Left renal pelvis (tissue), 4 donors: ENCODE results near the gene GOLGA6L26. TPM values are rescaled to one million over a fixed set of nuclear protein-coding genes. Genes with fewer than 3 reads are reported as not detected.
"Not testable (repeated sequence)": the region's sequence is repeated elsewhere in the genome, so short reads cannot be mapped to it uniquely, and the experiment has no call there.

Source experiments
- DNase-seq, 4 donors: peaks; one replicate each; pipeline ENCODE4 v3.0.0-alpha.2; 2013; ENCODE audit warnings: low read depth in 4 of 4, low spot score in 3 of 4
- polyA plus RNA-seq, 4 donors: library from polyadenylated mRNA; unstranded; fragments of 120-200 nt; gene quantifications; one replicate each; pipeline ENCODE4 v1.2.1, GENCODE V29; 2013; ENCODE audit not compliant: insufficient read length in 4 of 4

Gene GOLGA6L26, protein sequence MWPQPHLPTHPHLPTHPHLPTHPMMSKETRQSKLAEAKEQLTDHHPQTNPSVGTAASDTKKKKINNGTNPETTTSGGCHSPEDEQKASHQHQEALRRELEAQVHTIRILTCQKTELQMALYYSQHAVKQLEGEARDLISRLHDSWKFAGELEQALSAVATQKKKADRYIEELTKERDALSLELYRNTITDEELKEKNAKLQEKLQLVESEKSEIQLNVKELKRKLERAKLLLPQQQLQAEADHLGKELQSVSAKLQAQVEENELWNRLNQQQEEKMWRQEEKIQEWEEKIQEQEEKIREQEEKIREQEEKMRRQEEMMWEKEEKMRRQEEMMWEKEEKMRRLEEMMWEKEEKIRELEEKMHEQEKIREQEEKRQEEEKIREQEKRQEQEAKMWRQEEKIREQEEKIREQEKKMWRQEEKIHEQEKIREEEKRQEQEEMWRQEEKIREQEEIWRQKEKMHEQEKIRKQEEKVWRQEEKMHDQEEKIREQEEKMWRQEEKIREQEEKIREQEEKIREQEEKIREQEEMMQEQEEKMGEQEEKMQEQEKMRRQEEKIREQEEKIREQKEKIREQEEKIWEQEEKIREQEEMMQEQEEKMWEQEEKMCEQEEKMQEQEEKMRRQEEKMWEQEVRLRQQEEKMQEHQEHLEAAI
- not detected for polyA plus RNA-seq

DNA sequence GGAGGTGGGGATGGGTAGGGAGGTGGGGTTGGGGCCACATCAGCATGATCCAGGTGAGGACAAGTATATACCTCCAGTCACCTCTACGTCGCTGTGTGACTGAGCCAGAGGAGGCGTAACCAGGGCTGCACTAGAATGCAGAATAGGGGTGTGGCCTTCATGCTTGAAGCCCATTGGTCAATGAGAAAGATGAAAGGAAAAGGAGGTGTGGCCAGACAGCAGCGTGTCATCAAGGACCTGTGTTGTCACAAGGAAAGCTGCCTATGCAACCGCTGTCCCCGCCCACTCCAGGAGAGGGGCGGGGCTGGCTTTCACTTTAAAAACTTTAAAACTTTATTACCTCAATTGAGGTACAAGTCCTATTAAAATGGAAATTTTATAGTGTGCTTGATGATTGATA lies at the start of gene GOLGA6L26:
Gene GOLGA6L26 (minus strand): TSS at position 101 of the 400 bp plus-strand sequence. CDS start 61 bp downstream, at position 40.
- not testable (repeated sequence) for DNase-seq

DNA sequence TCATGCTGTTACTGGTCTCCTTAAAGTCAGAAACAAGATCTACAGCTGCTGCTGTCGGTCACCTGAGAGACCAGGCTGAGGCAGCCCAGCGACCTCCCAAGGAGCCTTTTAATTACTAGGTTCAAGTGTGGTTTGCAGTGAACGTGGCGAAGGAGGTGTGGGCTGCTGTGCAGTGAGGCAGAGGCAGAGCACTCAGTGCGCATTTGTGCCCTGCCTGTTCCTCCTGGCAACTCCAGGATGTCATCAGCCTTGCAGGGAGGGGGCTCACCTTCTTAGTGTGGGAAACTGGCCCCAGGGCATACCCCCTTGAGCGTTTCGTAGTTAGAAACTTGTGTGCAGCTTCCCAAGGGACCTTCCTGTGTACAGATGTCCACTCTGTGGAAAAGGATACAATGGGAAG lies 47.2 kb upstream of the GOLGA6L26 start:
- not testable (repeated sequence) for DNase-seq

DNA sequence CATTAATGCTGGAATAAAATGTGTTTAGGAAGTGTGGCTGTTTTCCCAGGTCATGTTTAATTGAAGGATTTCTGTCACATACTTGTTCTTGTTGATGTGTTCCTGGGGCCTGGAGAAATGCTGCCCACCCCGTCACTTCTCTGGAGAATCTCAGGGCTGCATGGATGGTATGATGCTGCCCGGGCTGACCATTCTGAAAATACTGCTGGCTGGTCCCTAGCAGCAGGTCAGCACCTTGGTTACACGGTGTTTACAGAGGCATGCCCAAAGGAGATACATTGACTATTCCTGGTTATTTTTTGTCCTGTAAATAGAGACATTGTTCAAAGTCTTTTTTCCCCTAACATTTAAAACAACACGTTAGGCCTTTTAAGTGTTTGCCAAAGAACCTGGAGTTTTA lies 46.7 kb upstream of the GOLGA6L26 start:
- DNase-seq: not testable (repeated sequence)

DNA sequence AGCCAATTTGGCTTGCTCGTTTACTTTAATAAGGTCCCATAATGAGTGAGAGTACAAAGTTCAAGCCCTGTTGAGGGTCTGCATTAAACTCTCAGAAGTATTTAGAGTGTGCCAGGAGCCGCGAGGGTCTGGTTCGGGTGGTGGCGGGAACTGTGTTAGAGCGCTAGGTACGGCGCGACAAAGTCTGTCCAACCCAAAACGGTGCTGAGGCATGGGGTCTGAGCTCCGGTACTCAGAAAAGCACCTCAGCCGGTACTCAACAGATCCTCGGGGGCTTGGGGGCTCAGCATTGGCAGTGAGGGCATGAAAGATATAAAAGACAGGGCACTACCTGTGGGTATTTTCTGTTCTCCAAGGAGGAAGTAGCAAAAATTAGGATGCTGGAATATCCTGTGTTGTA lies 45.0 kb upstream of the GOLGA6L26 start:
- not testable (repeated sequence) for DNase-seq

DNA sequence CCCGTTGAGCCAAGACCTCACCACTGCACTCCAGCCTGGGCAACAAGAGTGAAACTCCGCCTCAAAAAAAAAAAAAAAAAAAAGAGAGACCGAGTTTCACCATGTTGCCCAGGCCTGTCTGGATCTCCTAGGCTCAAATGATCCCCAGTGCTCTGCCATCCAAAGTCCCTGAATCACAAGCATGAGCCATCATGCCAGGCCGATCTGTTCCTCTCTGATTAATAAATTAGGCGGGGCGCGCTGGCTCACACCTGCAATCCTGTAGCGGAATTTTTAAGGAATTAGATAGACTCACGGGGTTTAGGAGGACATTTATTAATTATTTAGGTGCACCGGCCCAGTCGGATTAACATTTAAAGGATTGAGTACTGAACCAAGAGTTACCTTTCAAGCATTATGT lies 40.2 kb upstream of the GOLGA6L26 start:
- not testable (repeated sequence) for DNase-seq

DNA sequence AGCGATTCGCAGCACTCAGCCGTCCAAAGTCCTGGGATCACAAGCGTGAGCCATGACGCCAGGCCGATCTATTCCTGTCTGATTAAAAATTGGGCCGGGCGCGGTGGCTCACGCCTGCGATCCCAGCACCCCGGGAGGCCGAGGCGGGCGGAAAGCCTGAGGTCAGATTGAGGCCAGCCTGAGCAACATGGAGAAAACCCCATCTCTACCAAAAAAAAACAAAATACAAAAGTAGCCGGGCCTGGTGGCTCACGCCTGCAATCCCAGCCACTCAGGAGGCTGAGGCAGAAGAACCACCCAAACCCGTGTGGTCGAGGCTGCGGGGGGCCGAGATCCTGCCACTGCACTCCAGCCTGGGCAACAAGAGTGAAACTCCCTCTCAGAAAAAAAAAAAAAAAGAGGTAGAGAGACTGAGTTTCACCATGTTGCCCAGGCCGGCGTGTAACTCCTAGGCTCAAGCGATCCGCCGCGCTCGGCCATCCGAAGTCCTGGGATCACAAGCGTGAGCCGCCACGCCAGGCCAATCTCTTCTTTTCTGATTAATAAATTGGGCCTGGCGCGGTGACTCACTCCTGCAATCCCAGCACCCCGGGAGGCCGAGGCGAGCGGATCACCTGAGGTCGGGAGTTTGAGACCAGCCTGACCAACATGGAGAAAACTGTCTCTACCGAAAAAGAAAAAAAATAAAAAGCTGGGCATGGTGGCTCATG lies 39.0 kb upstream of the GOLGA6L26 start:
- DNase-seq: not testable (repeated sequence)

DNA sequence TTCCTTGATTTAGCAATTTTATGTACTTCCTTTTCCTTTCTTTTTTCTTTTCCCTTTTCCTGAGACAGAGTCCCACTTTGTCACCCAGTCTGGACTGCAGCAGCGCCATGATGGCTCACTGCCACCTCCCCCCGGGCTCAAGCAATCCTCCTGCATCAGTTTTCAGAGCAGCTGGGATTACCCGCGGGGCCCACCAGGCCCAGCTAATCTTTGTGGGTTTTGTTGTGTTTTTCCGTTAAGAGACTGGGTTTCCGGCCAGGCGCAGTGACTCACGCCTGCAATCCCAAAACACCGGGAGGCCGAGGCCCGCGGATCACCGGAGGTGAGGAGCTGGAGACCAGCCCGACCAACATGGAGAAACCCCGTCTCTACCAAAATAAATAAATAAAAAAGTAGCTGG lies 38.3 kb upstream of the GOLGA6L26 start:
- DNase-seq: no peak

DNA sequence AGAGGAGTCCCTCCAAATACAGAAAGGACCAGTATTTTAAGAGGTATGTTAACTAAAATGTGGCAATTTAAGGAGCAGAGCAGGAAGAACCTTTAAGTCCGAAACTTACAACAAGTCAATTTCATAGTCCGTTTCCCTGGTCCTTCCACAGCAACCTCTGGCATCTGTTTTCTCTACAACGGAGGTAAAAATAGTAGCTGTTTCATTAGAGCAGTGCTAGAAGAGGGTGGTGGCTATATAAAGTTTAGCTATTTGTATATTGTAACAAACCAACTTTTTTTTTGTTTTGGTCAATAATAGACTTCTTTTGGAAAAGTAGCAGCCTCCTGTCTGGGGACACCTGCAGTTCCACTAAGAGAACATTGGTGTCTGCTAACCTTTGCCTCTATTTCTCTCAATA lies 37.9 kb upstream of the GOLGA6L26 start:
- not testable (repeated sequence) for DNase-seq

DNA sequence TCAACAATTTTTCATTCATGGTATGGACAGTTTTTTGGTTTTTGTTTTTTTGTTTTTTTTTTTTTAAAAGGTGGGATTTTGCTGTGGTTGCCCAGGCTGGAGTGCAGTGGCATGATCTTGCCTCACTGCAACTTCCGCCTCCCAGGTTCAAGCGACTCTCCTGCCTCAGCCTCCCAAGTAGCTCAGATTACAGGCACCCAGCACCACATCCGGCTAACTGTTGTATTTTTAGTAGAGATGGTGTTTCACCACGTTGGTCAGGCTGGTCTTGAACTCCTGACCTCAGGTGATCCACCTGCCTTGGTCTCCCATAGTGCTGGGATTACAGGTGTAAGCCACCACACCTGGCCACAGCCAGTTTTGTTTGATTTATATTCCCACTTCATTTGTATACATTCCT lies 37.1 kb upstream of the GOLGA6L26 start:
- not testable (repeated sequence) for DNase-seq

DNA sequence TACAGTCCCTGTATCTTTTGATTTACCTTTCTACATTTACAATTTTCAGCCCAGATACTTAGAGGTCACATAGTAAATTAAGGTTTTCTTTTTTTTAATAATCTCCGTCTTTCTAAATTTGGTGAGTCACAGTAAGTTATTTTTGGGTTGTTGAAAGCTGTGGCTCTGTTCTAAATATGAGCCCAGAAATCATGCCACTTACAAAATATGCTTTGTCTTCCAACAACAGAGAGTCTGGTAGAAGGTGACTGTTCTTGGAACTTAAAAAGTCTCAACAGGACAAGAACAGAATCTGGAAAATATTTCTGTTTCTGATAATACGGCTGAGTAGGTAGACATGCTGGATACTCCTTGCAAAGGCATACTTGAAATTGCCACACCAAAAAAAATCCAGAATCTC lies 36.6 kb upstream of the GOLGA6L26 start:
- no peak for DNase-seq

DNA sequence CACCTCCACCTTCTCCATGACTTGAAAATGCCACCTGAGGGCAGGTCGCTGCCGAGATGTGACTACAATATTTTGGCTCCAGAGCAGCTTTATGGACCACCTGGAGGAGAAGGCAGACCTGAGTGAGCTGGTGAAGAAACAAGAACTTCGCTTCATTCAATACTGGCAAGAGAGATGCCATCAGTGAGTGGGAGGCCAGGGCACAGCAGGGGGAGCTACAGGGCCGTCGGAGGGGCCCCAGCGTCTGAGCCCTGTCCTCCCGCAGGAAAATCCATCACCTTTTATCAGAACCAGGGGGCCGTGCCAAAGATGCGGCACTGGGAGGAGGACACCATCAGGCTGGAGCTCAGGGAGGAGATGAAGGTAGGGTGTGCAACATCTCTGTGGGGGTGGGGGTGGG lies 30.3 kb upstream of the GOLGA6L26 start:
- not testable (repeated sequence) for DNase-seq

DNA sequence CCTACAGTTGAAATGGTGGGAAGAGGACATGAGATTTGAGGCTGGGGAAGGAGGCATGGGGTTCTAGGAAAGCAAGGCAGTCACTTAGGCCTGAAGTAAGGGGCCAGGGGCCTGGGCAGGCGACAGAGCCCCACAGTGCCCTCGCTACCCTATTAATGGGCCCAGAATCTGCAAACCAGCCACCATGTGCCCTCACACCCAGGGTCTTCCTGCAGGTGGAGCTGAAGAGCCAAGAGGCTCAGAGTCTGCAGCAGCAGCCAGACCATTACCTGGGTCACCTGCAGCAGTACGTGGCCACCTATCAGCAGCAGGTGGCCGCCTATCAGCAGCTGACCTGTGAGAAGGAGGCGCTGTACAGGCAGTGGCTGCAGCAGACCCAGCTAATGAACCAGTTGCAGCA lies 28.6 kb upstream of the GOLGA6L26 start:
- not testable (repeated sequence) for DNase-seq

DNA sequence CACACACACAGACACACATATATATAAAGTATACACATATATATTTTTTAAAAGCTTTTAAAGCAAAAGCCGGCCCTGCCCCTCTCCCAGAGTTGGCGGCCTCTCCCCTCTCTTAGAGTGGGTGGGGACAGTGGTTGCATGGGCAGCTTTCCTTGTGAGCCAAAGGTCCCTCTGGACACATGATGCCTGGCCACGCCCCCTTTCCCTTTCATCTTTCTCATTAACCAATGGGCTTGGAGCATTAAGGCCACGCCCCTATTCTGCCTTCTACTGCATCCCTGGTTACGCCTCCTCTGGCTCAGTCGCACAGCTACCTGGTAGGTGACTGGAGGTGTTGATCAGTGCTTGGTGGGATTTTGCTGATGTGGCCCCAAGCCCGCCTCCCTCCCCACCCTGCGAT lies 20.5 kb upstream of the GOLGA6L26 start, which contains the start of gene GOLGA8S:
Gene GOLGA8S (plus strand): TSS at position 301 of the 400 bp plus-strand sequence. CDS start 62 bp downstream, at position 363.
- not testable (repeated sequence) for DNase-seq

DNA sequence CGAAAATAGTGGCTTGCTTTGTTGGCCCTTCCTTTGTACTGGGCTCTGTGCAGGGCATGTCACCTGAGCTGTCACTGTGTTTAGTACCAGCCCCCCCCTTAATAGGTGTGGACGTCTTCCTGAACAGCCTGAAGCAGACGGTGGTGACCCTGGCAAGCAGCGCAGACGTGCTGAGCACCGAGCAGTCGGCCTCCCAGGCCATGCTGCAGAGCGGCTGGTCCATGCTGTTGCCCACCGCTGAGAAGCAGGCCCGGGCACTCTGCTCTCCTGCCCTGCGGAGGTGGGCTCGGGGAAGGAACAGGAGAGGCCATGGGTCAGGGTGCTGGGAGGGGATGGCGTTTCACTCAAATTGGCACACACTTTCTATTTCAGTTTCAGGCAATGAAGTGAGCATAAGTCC lies 22.8 kb downstream of the GOLGA6L26 start:
- DNase-seq: not testable (repeated sequence)

DNA sequence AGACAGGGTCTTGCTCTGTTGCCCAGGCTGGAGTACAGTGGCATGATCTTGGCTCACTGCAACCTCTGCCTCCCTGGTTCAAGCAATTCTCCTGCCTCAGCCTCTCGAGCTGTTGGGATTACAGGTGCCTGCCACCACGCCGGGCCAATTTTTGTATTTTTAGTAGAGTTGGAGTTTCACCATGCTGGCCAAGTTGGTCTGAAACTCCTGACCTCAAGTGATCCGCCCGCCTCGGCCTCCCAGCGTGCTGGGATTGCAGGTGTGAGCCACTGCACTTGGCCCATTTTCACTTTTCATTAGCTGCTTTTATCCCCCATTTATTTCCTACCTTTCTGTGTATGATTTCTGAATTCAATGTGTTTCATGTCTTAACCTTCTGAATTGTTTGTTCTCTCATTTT lies 28.1 kb downstream of the GOLGA6L26 start:
- not testable (repeated sequence) for DNase-seq

DNA sequence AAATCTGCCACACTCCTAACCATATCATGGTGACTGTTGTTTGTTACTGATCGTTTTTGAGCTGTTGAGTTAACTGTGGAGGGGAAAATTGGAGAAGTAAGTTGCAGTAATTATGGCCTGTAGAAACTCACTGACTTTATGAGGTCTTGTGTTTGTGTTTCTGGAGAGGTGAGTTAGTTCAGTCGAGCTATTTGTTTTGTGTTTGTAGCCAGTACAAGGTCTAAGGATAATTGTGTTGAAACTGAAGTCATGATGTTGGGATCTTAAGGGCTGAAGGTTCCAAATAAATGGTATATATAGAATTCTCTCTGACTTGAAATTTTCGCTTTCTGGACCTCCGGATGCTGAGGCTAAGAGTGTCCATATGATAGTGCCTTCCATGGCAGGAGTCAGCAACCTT lies 29.2 kb downstream of the GOLGA6L26 start:
- not testable (repeated sequence) for DNase-seq

DNA sequence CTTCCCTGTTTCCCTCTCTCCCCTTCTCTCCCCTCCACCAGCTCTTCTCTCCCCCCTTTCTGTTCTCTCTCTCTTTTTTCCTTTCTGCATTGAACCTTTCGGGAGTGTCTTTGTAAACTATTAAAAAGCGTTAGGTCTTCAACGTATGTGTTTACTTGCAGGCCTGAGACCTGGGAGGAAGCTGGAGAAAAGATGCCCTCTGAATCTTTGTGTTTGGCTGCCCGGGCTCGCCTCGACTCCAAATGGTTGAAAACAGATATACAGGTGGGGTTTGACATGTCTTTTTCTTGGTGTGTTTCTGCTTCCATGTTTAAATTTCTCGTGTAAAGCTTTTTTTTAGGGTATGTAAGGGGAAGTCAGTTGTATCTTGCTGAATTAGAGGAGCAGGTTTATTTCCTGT lies 29.7 kb downstream of the GOLGA6L26 start:
- DNase-seq: not testable (repeated sequence)

DNA sequence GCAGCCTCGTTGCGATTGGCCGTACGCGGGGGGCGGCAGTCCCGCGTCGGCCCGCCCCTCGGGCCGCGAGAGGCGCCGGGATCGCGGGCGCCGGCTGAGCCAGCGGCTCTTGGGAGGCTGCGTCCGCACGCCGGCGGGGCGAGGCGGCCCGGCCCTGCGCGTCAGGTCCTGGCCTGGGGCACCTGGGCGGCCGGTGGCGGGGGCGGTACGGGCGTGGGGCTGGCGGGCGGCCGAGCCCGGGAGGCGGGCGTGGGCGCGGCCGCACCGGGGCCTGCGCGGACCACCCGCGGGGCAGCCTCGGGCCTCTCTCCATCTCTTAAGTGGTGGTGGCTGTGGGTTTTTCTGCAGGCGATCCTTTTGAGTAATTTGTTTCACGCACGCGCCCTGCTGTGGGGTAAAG lies 30.3 kb downstream of the GOLGA6L26 start:
- DNase-seq: not testable (repeated sequence)

DNA sequence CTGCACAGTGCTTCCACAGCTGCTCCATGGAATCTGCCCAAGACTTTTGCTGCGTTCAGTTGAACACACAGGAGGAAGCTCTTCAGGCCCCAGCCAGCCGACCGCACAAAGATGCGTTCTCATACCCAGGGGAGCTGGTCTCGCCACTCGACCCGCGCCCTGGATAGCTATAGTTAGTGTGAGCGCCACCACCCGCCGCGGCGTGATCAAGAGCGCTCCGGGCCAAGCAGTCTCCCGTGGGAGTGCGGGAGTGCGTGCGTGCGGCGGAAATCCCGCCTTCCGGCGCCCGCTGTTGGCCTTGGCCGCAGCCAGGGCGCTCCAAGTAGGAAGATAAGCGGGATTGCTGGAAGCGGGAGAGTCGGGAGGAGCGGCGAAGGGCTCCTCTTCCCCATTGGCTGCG lies 30.8 kb downstream of the GOLGA6L26 start:
- not testable (repeated sequence) for DNase-seq
